T follicular helper cell (primary cell): Measurements from ENCODE around the gene TSPEAR.
"Not testable (repeated sequence)": the region's sequence is repeated elsewhere in the genome, so short reads cannot be mapped to it uniquely, and the experiment has no call there.

Experiments
- DNase-seq: peaks from one replicate; pipeline ENCODE4 v3.0.0-alpha.2; 2020; ENCODE audit warnings: low read depth

TSPEAR gene

DNA sequence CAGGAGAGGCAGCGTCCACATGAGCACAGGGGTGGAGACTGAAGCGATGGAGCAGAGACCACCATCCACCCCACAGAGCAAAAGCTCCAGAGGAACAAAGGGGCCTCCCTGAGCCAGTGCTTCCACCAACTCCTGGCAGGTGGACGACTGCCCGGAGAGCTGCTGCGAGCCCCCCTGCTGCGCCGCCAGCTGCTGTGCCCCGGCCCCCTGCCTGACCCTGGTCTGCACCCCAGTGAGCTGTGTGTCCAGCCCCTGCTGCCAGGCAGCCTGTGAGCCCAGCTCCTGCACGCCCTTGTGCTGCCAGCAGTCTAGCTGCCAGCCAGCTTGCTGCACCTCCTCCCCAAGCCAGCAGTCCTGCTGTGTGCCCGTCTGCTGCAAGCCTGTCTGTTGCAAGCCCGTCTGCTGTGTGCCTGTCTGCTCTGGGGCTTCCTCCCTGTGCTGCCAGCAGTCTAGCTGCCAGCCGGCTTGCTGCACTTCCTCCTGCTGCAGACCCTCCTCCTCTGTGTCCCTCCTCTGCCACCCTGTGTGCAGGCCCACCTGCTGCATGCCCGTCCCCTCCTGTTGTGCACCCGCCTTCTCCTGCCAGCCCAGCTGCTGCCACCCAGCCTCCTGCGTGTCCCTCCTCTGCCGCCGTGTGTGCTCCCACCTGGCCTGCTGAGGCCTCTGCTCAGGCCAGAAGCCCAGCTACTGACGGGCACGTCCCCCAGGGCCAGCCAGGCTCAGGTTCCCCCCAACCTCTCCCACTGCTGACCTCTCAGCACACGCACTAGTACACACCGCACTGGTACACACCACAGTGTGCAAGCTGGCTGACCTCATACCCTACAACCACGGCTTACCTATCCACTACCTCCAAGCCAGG, 9.0 kb downstream of the TSPEAR start:
- no peak for DNase-seq

DNA sequence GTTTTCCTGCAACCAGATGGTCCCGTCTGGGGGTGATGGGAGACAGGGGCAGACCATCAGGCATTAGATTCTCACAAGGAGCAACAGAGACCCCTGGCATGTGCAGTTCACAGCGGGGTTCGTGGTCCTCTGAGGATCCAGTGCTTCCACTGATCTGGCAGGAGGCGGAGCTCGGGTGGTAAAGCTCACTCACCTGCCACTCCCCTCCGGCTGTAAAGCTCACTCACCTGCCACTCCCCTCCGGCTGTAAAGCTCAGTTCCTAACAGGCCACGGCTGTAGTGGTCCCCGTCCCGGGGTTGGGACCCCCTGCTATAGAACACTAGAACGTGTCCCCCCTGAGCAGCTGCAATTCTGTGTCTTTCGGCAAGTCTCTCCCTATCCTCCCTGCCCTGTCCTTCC, 9.8 kb downstream of the TSPEAR start:
- DNase-seq = no peak

DNA sequence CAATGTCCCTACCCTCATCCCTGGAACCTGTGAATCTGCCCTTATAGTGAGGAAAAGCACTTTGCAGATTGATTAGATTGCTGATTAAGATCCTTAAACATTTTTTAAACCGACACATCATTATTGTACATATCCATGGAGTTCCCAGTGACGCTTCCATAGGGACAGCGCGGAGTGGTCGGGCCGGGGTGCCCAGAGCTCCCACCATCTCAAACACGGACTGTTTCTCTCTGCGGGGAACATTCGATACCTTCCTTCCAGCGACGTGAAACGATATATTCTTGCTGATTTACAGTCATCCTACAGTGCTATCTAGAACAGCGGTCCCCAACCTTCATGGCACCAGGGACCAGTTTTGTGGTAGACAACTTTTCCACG, 10.4 kb downstream of the TSPEAR start:
- DNase-seq = no peak

DNA sequence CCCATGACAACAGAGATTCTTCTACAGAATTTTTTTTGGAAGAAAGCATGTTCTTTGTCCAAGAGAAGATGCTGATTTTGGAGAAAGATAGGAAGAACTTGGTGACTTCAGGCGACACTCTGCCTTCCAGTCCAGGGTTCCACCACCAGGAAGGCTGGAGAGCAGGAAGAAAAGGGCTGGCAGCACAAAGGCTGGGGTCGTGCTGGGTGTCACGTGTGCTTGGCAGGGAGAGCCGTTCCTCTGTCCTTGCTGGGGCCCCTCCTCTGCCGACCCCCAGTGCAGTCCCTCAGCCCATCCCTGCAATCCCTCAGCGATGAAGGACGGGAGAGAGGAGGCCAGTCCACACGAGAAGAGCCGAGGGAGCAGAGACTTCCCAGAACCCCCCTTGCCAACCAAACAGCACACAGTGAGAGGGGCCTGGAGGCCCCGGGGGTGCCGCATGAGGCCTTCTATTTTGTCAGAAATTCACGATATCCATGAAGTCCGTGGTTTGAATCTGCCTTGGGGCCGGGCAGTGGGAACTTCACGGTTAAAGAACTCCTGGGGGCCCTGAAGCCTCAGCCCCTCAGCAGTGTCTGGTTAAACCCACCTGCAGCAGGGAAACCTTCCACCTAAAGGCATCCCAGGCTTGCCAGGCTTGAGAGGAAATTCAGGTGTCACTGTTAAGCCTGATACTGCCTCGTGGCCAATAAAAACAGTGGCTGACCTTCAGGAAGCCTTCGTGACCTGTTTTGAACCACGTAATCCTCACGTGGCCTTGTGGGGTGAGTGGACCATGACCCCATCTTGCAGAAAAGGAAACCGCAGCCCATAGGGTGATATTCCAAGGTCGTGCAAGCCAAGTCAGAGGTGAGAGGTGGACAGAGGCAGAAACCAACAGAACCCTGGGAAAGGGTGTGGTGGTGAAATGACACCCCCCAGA, 11.0 kb downstream of the TSPEAR start:
- DNase-seq = no peak

DNA sequence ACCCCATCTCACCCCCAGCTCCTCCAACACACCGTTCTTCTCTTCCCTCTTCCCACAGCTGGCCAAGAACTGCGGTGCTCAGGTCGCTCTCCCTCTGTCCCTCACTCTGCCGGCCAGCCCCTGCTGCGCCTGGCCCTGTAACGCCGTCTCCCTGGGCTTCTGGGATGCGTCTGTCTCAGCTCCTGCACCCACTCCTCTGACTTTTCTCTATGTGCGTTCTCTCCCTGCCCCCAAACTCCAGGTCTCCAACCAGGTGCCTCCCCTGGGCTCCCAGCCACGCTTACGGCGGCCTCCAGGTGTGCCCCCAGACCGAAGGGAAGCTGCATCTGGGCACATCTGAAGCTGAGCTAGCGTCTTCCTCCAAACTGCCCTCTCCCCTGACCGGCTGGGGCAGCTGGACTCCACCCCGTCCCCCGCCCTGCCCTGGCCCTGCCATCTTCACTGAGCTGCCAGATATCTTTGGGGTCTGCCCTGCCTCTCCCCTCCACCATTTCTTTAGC, 11.8 kb downstream of the TSPEAR start:
- no peak for DNase-seq

DNA sequence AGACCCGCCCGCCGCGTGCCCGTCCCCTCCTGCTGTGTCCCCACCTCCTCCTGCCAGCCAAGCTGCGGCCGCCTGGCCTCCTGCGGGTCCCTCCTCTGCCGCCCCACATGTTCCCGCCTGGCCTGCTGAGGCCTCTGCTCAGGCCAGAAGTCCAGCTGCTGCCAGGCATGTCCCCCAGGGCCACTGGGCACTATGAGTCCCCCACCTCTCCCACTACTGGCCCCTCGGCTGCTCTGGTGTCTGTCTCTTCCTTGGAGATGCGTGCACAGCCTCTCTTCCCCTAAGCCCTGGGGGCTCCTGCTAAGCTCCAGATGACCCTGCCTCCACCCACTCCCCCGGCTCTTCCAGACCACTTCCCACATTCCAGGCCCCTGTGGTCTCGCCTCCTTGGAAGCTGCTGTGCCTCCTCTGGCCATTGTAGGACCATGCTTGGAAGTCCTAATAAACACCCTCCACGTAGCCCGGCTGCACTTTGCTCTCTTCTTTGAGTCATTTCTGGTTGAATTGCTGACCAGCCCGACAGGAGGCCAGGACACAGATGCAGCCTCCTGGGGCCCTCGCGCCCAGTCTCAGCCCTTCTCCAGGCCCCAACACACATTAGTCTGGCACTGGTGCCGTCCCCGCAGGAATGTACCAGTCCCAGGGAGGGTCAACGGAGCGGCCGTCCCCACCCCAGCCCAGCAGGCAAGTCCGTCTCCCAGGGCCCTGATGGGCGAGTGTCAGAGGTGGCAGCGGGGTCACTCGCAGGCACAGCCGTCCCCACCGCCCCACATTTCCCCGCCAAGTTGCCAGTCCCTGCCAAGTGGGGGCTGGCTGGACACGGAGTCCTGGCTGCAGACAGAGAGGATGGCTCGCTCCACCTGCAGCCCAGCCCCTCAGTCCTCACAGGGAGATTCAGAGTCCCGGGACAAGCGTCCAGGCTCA, 13.3 kb downstream of the TSPEAR start:
- no peak for DNase-seq

DNA sequence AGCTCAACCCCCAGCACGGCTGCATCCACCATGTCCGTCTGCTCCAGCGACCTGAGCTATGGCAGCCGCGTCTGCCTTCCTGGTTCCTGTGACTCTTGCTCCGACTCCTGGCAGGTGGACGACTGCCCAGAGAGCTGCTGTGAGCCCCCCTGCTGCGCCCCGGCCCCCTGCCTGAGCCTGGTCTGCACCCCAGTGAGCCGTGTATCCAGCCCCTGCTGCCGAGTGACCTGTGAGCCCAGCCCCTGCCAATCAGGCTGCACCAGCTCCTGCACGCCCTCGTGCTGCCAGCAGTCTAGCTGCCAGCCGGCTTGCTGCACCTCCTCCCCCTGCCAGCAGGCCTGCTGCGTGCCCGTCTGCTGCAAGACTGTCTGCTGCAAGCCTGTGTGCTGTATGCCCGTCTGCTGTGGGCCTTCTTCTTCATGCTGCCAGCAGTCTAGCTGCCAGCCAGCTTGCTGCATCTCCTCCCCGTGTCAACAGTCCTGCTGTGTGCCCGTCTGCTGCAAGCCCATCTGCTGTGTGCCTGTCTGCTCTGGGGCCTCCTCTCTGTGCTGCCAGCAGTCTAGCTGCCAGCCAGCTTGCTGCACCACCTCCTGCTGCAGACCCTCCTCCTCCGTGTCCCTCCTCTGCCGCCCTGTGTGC, 14.1 kb downstream of the TSPEAR start, which contains the start of gene KRTAP10-12:
Gene KRTAP10-12, plus strand, starts transcription at position 1 of the 639 bp plus-strand sequence. Its CDS starts 30 bp downstream, at position 31.
- DNase-seq = not testable (repeated sequence)

DNA sequence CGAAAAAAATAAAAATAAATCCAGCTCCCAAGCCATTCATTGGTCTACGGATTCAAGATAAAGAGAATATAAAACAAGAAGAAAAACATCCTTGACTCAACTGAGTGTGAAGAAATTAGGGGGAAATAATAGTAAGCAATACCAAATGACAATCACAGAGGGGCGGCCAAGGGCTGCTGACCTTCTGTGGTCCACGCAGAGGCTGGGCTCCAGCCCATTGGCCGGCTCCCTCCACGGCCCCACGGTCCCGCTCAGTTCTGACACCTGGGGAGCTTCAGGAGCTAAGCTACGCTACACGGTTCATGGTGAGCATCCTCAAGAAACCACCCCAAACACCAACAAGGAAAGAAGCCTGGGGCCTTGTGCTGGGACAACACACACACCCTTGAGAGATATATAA, 14.8 kb downstream of the TSPEAR start:
- DNase-seq = no peak

DNA sequence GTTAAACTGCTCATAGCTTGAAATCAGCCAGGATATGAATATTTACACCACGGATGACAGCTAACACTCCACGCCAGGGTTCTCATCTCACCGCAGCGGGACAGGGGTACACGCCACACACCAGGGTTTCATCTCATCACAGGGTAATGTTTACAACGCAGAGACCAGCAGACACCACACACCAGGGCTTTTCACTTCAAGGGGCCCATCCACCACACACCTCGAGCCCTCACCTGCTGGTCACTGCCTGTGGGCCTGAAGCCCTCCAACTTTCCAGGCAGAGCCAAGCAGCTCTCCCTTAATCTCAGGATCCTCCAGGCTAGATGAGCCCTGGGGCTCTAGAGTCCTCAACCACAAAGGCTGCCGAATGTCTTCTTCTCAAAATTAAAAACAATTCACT, 15.7 kb downstream of the TSPEAR start:
- no peak for DNase-seq

DNA sequence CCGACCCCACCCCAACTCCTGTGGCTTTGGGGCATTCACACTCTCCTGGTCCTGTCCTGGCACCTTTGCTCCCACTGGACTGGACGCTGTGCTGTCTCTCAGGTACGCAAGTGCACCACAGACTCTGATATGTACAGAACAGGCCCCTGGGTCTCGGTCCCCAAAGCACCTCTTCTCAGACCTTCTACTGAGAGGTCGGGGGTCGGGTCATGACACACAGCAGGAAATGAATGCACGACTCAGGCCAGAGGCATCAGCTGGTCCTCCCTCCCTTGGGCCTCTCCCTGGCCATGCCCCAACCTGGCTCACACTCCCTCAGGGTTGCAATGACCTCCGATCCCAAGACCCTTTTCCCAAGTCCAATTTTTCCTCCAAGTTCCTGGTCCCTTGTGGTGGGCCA, 16.2 kb downstream of the TSPEAR start:
- DNase-seq = no peak

DNA sequence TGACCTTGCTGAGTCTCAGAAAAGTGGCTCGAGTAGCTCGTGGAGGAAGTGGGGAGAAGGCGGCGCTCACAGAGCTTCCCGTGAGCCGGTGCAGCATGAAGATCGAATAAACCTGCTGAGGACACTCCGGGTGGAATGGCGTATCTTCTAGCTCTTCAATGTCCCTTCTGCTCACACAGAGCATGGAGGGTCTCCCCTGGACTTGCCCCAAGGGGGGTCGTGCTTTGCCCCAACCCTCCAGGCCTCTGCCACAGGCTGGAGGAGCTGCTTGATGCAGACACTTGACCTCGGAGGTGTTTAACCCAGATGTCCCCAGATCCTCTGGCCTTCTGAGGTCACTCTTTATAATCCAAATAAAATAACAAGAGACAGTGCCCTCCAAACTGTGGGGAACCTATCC, 16.6 kb downstream of the TSPEAR start:
- no peak for DNase-seq

DNA sequence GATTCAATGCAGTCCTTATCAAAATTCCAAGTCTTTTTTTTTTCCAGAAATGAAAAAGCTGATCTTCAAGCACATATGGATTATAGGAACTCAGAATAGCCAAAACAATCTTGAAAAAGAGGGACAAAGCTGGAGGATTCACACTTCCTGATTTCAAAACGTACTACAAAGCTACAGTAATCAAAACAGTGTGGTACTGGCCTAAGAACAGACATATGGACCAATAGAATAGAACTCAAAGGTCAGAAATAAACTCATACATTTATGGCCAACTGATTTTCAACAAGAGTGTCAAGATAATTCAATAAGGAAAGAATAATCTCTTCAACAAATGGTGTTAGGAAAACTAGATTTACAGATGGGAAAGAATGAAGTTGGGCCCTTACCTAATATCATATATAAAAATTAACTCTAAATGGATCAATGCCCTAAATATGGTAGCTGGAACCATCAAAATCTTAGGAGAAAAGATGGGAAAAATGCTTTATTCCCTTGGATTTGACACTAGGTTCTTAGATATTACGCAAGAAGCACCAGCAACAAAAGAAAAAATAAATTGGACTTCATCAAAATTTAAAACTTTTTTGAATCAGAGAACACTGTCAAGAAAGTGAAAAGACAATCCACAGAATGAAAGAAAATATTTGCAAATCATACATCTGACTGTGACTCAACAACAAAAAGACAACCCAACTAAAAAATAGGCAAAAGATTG, 18.4 kb downstream of the TSPEAR start:
- no peak for DNase-seq

DNA sequence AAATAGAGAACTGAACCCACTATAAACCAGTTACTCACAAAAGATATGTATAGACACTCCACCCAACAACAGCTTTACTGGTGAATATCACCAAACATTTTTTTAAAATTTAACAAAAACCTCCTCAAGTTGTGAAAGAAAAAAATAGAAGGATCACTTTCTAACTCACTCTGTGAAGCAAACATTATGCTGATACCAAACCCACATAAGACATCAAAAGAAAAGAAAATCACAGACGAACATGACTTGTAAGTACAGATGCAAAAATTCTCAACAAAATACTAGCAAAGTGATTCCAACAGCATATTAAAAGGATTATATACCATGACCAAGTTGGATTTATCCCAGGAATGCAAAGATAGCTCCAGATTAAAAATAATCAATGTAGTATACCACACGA, 19.7 kb downstream of the TSPEAR start:
- DNase-seq = no peak

DNA sequence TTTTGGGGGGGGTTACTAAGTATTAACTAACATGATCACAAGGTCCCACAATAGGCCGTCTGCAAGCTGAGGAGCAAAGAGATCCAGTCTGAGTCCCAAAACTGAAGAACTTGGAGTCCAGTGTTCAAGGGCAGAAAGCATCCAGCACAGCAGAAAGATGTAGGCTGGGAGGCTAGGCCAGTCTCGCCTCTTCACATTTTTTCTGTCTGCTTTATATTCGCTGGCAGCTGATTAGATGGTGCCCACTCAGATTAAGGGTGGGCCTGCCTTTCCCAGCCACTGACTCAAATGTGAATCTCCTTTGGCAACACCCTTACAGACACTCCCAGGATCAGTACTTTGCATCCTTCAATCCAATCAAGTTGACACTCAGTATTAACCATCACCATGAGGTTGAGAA, 21.6 kb downstream of the TSPEAR start:
- not testable (repeated sequence) for DNase-seq

DNA sequence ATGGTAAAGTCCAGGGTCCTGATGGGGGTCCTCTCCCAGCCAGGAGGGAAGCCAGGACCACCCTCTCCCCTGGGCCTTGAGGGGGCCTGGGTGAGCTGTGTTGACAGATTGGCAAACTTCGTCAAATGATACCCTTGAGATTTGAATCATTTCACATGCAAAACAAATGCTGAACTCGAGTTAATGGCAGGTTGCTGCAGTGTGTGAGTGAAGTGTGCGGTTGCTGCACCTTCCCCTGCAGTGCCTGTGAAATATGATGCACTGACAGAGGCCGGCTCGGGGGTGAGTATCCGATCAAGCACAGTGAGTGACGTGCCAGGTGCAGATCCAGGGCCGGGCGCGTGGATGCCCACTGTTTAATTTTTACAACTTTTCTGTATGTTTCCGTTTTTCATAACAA, 23.7 kb downstream of the TSPEAR start:
- no peak for DNase-seq

DNA sequence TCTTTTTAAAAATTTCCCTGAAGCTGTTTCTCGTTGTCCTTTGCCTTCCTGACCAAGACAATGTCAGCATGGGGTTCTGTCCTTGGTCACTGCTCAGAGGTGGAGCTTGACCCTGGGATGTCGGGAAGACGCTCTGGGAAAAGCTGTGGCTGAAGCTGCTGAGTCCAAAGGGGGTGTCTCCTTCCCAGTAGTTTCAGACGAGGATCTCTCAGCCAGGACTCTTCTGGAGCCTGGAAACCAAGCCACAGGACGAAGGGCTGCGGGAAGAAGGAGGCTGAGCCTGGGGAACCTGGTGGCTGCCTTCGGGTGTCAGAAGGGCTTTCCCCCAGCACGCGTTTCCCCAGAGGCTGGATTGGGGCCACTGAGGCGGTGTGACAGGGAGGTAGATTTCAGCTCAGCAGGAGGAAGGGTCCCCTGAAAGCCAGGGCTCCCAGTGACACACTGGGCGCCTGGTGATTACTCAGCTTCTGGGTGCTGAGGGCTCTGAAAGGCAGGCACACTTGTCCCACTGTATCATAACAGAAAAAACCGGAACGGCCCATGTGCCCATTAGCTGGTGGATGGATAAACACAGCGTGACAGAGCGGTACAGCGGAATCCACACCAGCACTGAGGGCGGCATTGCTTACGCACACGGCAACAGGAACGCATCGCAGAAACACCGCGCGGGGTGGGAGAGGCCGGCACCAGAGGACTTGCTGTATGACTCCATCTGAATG, 24.4 kb downstream of the TSPEAR start:
- no peak for DNase-seq

DNA sequence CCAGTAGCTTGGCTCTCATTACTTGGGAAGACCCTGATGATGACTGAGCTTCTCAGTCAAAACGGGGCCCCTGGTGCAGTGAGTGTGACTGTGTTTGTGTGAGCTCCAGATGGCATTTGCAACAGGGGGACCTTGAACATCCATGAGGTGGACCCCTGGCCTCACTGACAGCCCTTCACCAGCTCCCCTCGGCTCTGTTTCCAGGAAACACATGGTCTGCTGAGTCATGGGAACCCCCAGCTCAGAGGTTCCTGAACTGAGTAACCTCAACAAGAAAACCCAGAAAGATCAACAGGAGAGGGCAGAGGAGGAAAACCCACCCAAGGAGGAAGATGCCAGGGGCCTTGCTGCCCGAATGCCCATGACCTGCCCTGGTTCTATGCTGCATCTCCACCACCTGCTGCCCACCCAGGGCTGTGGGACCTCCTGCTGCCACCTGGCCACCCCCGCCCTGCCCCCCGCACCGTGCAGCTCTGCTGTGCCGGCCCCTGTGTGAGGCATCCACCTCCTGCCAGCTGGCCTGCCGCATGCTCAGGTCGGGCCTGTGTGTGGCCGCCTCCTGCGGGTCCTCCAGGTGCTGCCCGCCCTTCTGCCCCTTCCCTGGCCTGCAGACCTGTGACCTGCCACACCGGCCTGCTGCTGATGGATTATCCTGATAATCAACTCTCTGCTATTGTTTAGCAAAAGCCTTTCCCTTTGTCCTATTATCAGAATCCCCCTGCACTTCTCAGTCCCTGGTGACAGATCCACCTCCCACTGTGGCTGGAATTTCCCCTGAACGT, 25.2 kb downstream of the TSPEAR start:
- no peak for DNase-seq

DNA sequence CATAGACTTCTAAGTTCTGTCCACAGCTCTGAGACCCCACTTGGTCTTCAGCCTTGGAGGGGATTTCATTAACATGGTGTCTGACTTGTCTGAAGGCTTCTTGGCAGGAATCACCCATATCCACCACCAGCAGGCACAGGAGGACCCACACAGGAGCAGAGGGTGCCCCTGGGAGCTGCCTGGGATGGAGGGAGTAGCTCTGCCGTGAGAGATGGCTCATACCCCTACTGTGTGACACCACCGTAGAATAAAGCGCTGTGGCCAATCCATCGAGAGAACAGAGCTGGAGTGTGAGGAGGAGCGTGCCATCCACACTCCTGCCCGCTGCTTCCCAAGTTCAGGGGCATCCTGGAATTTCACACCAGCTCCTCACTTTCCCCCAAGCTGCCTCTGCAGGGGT, 26.3 kb downstream of the TSPEAR start:
- DNase-seq = not testable (repeated sequence)

DNA sequence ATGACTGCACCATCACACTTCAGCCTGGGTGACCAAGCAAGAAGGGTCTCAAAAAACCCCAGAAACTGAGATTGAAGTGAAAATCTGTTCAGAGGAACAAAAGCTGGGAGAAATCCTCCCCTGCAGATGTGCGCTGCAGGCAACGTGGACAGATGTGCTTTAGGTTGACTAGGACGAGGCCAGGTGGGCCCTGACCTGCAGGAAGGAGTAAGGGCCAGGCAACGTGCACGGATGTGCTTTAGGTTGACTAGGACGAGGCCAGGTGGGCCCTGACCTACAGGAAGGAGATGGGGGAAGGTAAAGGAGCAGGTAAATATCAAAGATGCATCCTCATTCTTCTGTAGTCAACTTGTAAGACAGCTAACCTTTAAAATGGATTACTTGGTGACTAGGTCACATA, 26.9 kb downstream of the TSPEAR start:
- DNase-seq = no peak
